ENCODE results near the gene NPAS3. TPM values are rescaled to one million over a fixed set of nuclear protein-coding genes. Genes with fewer than 3 reads are reported as not detected.

Gene NPAS3
- total and polyA plus RNA-seq, 2 of the 8 experiments (the other 6 are each of a cell fraction or from before 2014, with no cell fraction given) = 0.11 to 0.60 TPM

- no peak for TF ChIP-seq CHD7 (IDR thresholded peaks at IDR 0.05; ENCODE audit: insufficient replicate concordance, low read length)
These were observed 590.0 kb downstream of the NPAS3 start (continued) for GRCh38 chr14:33528655-33529054.

Data from H1 (cell line).